GM12878 (cell line): ENCODE measurements around the gene ARHGAP40. TPM values are rescaled to one million over a fixed set of nuclear protein-coding genes. Genes with fewer than 3 reads are reported as not detected.

Source experiments
- ATAC-seq: fragments of 200-7000 bp; cut with Tn5 transposase; 3 replicates; pipeline ENCODE4 v1.9.1; 2020; ENCODE audit warnings: mild to moderate bottlenecking, moderate library complexity
- BruUV-seq: library from RNA; stranded (reverse); fragments of 400-500 nt; replicated peaks from 2 replicates; lab custom pipeline; 2021; lab: Mats Ljungman, UMichigan
- CTCF ChIA-PET: fragments of 300-600 bp; sonication (Branson Sonifier 250); formaldehyde crosslinking; extraction: SDS; loops from one replicate; lab custom pipeline; 2021; ENCODE audit warnings: inconsistent platforms; lab: Yijun Ruan, JAX
- POLR2A ChIA-PET: fragments of 350-600 bp; formaldehyde crosslinking; extraction: SDS; loops from one replicate; lab custom pipeline; 2021; ENCODE audit warnings: inconsistent platforms; lab: Charles Lee
- RAD21 ChIA-PET: fragments of 300-600 bp; sonication (Branson Sonifier 250); formaldehyde crosslinking; loops from one replicate; lab custom pipeline; 2023; ENCODE audit warnings: antibody characterized with exemption; ENCODE audit not compliant: unreplicated experiment; lab: Charles Lee
- SMC1A ChIA-PET: fragments of 300-600 bp; sonication (Branson Sonifier 250); formaldehyde crosslinking; loops from one replicate; lab custom pipeline; 2023; ENCODE audit not compliant: unreplicated experiment, uncharacterized antibody; lab: Charles Lee
- DNase-seq: peaks from one replicate; pipeline ENCODE4 v3.0.0-alpha.2; 2011; ENCODE audit warnings: low read depth, low spot score
- FAIRE-seq: peaks from 3 replicates; lab custom pipeline; 2011; peaks lifted over from hg19 to GRCh38; lab: Jason Lieb, UNC
- H2AFZ ChIP-seq: 2 replicates; pipeline ENCODE4 v1.6.0; 2011; ENCODE audit warnings: low read depth, low read length, control low read depth; ENCODE audit not compliant: control insufficient read depth
- H3K27ac ChIP-seq: 2 replicates; pipeline ENCODE4 v1.5.1; 2011; ENCODE audit warnings: control low read depth; ENCODE audit not compliant: control insufficient read depth, insufficient read depth
- H3K27me3 ChIP-seq, 2 experiments: replicated peaks in 1 of 2; 2 replicates each; pipeline versions ENCODE4 v1.6.0 to v1.6.1; 2011; ENCODE audit warnings: low read length in 1 of 2; ENCODE audit not compliant: control insufficient read depth in 2 of 2, insufficient read depth in 2 of 2
- H3K36me3 ChIP-seq, 2 experiments: 2 replicates each; pipeline ENCODE4 v1.5.1; 2011; ENCODE audit warnings: low read length in 1 of 2; ENCODE audit not compliant: control insufficient read depth in 2 of 2, insufficient read depth in 2 of 2
- H3K4me1 ChIP-seq: 2 replicates; pipeline ENCODE4 v1.6.1; 2011; ENCODE audit warnings: mild to moderate bottlenecking, low read length, moderate library complexity, mixed read lengths; ENCODE audit not compliant: control insufficient read depth, insufficient read depth
- H3K4me2 ChIP-seq: 2 replicates; pipeline ENCODE4 v1.6.0; 2011; ENCODE audit warnings: control low read depth; ENCODE audit not compliant: control insufficient read depth, insufficient read depth
- H3K4me3 ChIP-seq: fragments of 200-600 bp; sonication (generic); 2 replicates; pipeline ENCODE4 v1.5.1; 2016
- H3K79me2 ChIP-seq: 2 replicates; pipeline ENCODE4 v1.6.0; 2011; ENCODE audit warnings: low read length; ENCODE audit not compliant: control insufficient read depth, insufficient read depth
- H3K9ac ChIP-seq: 2 replicates; pipeline ENCODE4 v1.8.0; 2011; ENCODE audit warnings: low read length, control low read depth, mixed read lengths; ENCODE audit not compliant: control insufficient read depth, insufficient read depth
- H3K9me3 ChIP-seq: replicated peaks from 3 replicates; pipeline ENCODE4 v1.5.1; 2011; ENCODE audit warnings: mild to moderate bottlenecking, low read length; ENCODE audit not compliant: control insufficient read depth, insufficient read depth
- H4K20me1 ChIP-seq: 2 replicates; pipeline ENCODE4 v1.6.0; 2011; ENCODE audit not compliant: control insufficient read depth, insufficient read depth
- CHD4 ChIP-seq: fragments of 200-600 bp; sonication (generic); IDR thresholded peaks from 2 replicates; pipeline ENCODE4 v1.6.1; 2016; ENCODE audit warnings: mild to moderate bottlenecking
- CREB1 ChIP-seq: IDR thresholded peaks from 2 replicates; pipeline ENCODE4 v1.6.1; 2012; ENCODE audit warnings: low read depth, mild to moderate bottlenecking, inconsistent platforms
- DPF2 ChIP-seq: fragments of 450-650 bp; IDR thresholded peaks from 2 replicates; pipeline ENCODE4 v1.6.1; 2017; ENCODE audit warnings: mild to moderate bottlenecking
- NFYB ChIP-seq: IDR thresholded peaks from 2 replicates; pipeline ENCODE4 v1.6.1; 2011; ENCODE audit warnings: low read depth, mild to moderate bottlenecking, low read length, improper control_type of control experiment, moderate library complexity; ENCODE audit not compliant: insufficient read depth
- PAX8 ChIP-seq: fragments of 450-650 bp; IDR thresholded peaks from 2 replicates; pipeline ENCODE4 v1.6.1; 2017; ENCODE audit warnings: mild to moderate bottlenecking, moderate library complexity
- POLR2AphosphoS2 ChIP-seq: IDR thresholded peaks from 2 replicates; pipeline ENCODE4 v1.6.1; 2011; ENCODE audit warnings: low read depth, mild to moderate bottlenecking, low read length, improper control_type of control experiment, moderate library complexity
- RAD21 ChIP-seq: IDR thresholded peaks from 2 replicates; pipeline ENCODE4 v1.6.1; 2011; ENCODE audit warnings: mild to moderate bottlenecking, low read depth, low read length, moderate library complexity; ENCODE audit not compliant: insufficient read depth
- RBBP5 ChIP-seq: fragments of 200-600 bp; sonication (generic); conservative IDR thresholded peaks from 2 replicates; pipeline ENCODE4 v1.6.1; 2016
- ZNF24 ChIP-seq: fragments of 450-650 bp; IDR thresholded peaks from 2 replicates; pipeline ENCODE4 v1.6.1; 2017; ENCODE audit warnings: antibody characterized with exemption, mild to moderate bottlenecking
- ZNF622 ChIP-seq: fragments of 450-650 bp; IDR thresholded peaks from 2 replicates; pipeline ENCODE4 v1.6.1; 2017; ENCODE audit warnings: mild to moderate bottlenecking, inconsistent platforms
- WGBS: methylation state at CpG from one replicate; pipeline ENCODE4 v1.1.6; 2016; ENCODE audit warnings: low lambda C conversion rate; ENCODE audit not compliant: insufficient replicate concordance, insufficient coverage; ENCODE audit errors: missing lambda C conversion rate; 5-methylcytosine and 5-hydroxymethylcytosine counted together
- in situ Hi-C: fragments of 300-500 bp; cut with MboI; formaldehyde crosslinking; loops from 9 replicates; pipeline ENCODE4 v1.14.3; 2018; ENCODE audit warnings: mixed read lengths
- intact Hi-C: fragments of 100-400 bp; cut with micrococcal nuclease; formaldehyde crosslinking; loops from one replicate; pipeline ENCODE4 v1.14.2; 2022; ENCODE audit not compliant: unreplicated experiment
- polyA plus RNA-seq, 11 experiments: library from polyadenylated mRNA; depleted of rRNA in 4 of 11; unstranded in 6 of 11; stranded (reverse) in 5 of 11; fragments of >200 nt; fragmentation: Nextera tagmentation in 4 of 11; fragmentation: Illumina TruSeq in 1 of 11; extraction: Ambion mirVana in 4 of 11; extraction: Trizol in 1 of 11; gene quantifications; 1 replicate in 1 of 11; 2 replicates in 10 of 11; pipeline versions ENCODE4 v1.2.1 to v1.2.3, GENCODE V29; 2011 to 2016; ENCODE audit warnings: inconsistent platforms in 2 of 11, missing spikeins in 2 of 11, low read depth in 1 of 11
- total RNA-seq, 4 experiments: library from RNA; depleted of rRNA in 3 of 4; stranded (reverse); fragments of >200 nt in 3 of 4; fragmentation: Illumina TruSeq in 1 of 4; extraction: Trizol in 1 of 4; gene quantifications; 2 replicates each; pipeline versions ENCODE4 v1.2.1 to v1.2.3, GENCODE V29; 2013 to 2021
- TF ChIP-seq, protein P1 (sequence below): fragments of 450-650 bp; formaldehyde crosslinking; IDR thresholded peaks from 2 replicates; pipeline ENCODE4 v1.5.0; 2022; ENCODE audit warnings: mild to moderate bottlenecking, missing genetic modification characterization

ARHGAP40 gene
- total and polyA plus RNA-seq, 10 of the 15 experiments (the other 5 are each of a cell fraction or from before 2014, with no cell fraction given), result 0.06 to 0.07 TPM; not detected in 8

DNA sequence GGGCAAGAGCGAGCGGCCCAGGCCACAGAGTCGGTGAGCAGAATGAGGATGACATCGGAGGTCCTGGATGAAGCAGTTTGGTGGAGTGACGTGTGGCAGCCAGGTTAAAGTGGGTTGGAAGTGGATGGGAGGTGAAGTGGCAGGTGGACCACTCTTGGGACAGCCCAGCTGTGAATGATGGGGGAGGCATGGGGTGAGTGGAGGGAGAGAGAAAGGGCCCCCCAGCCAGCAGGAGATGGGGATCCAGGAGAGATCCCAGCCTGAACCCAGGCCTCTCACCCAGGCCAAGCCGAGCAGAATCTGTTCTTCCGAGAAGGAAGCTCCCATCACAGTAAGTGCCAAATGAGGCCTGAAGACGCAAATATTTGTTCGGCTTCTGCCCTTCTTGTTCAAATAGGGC is 95.7 kb downstream of the ARHGAP40 start:
- no peak for DNase-seq
- no peaks in the 10 kb centered on the region for H3K36me3 ChIP-seq
- no peak overlapping the region for H3K4me3 ChIP-seq
- FAIRE-seq, result no peak
- no peaks in the 10 kb centered on the region for H3K4me1 ChIP-seq
- H3K27ac ChIP-seq, result no peak overlapping the region
- no TSS peak for BruUV-seq
- H2AFZ ChIP-seq, result no peak overlapping the region
- WGBS, result 38% methylated on average over 9 of the region's 9 CpGs
- no peak overlapping the region for H3K4me2 ChIP-seq
- no peak overlapping the region for H3K9ac ChIP-seq
- ATAC-seq, result no peak
- no peak for TF ChIP-seq CREB1
- no peak for TF ChIP-seq NFYB
- TF ChIP-seq ZNF24, result no peak
- TF ChIP-seq RAD21, result no peak
- no peak for TF ChIP-seq POLR2AphosphoS2
- no peak for TF ChIP-seq DPF2
- TF ChIP-seq, protein P1, sequence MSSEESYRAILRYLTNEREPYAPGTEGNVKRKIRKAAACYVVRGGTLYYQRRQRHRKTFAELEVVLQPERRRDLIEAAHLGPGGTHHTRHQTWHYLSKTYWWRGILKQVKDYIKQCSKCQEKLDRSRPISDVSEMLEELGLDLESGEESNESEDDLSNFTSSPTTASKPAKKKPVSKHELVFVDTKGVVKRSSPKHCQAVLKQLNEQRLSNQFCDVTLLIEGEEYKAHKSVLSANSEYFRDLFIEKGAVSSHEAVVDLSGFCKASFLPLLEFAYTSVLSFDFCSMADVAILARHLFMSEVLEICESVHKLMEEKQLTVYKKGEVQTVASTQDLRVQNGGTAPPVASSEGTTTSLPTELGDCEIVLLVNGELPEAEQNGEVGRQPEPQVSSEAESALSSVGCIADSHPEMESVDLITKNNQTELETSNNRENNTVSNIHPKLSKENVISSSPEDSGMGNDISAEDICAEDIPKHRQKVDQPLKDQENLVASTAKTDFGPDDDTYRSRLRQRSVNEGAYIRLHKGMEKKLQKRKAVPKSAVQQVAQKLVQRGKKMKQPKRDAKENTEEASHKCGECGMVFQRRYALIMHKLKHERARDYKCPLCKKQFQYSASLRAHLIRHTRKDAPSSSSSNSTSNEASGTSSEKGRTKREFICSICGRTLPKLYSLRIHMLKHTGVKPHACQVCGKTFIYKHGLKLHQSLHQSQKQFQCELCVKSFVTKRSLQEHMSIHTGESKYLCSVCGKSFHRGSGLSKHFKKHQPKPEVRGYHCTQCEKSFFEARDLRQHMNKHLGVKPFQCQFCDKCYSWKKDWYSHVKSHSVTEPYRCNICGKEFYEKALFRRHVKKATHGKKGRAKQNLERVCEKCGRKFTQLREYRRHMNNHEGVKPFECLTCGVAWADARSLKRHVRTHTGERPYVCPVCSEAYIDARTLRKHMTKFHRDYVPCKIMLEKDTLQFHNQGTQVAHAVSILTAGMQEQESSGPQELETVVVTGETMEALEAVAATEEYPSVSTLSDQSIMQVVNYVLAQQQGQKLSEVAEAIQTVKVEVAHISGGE, result no peak
- no peak for TF ChIP-seq CHD4
- no peak for TF ChIP-seq PAX8
- no peak for TF ChIP-seq ZNF622
- TF ChIP-seq RBBP5, result no peak
- TF ChIP-seq, all 136 proteins: peak for 0
- SMC1A ChIA-PET, result no interaction called here
- Histone ChIP-seq H3K79me2 (no peaks in the 10 kb centered on the region), H3K9me3 (no peaks in the 10 kb centered on the region), H4K20me1 (no peaks in the 10 kb centered on the region), H3K27me3 (peaks cover 2 to 5% of the 10 kb centered on the region in 2 experiments; a peak in 3 of 4 replicates)
- POLR2A ChIA-PET, result no interaction called here
- intact Hi-C loops (no loop called here), in situ Hi-C loops (no loop called here)
- CTCF ChIA-PET, result interaction anchor here (0.6 kb wide), 1 partner anchor 65 kb away, joined by 3 read pairs; no protein-coding TSS in a partner anchor
- RAD21 ChIA-PET, result no interaction called here
